Measurements from ENCODE around the gene EFS.
"Not testable (repeated sequence)": the region's sequence is repeated elsewhere in the genome, so short reads cannot be mapped to it uniquely, and the experiment has no call there.

Gene EFS

DNA sequence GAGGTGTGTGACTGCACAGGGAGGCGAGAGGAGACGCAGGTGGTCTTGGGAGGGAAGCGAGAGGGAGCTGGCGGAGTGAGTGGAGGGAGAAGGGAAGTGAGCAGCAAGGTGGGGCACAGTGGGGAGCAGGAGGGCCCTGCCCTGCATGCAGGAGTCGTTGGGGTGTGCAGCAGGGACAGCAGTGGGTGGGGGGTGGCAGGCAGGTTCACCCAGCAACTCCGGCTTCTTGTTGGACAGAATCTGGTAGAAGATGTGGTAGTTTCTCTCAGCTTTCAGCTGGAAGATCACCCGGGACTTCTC, 38.1 kb upstream of the EFS start:
- TF ChIP-seq, protein P1, sequence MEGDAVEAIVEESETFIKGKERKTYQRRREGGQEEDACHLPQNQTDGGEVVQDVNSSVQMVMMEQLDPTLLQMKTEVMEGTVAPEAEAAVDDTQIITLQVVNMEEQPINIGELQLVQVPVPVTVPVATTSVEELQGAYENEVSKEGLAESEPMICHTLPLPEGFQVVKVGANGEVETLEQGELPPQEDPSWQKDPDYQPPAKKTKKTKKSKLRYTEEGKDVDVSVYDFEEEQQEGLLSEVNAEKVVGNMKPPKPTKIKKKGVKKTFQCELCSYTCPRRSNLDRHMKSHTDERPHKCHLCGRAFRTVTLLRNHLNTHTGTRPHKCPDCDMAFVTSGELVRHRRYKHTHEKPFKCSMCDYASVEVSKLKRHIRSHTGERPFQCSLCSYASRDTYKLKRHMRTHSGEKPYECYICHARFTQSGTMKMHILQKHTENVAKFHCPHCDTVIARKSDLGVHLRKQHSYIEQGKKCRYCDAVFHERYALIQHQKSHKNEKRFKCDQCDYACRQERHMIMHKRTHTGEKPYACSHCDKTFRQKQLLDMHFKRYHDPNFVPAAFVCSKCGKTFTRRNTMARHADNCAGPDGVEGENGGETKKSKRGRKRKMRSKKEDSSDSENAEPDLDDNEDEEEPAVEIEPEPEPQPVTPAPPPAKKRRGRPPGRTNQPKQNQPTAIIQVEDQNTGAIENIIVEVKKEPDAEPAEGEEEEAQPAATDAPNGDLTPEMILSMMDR (conservative IDR thresholded peaks at IDR 0.05), result no peak
- no peak for TF ChIP-seq ZFX (IDR thresholded peaks at IDR 0.05)
- H3K27ac ChIP-seq, result no peak overlapping the region

DNA sequence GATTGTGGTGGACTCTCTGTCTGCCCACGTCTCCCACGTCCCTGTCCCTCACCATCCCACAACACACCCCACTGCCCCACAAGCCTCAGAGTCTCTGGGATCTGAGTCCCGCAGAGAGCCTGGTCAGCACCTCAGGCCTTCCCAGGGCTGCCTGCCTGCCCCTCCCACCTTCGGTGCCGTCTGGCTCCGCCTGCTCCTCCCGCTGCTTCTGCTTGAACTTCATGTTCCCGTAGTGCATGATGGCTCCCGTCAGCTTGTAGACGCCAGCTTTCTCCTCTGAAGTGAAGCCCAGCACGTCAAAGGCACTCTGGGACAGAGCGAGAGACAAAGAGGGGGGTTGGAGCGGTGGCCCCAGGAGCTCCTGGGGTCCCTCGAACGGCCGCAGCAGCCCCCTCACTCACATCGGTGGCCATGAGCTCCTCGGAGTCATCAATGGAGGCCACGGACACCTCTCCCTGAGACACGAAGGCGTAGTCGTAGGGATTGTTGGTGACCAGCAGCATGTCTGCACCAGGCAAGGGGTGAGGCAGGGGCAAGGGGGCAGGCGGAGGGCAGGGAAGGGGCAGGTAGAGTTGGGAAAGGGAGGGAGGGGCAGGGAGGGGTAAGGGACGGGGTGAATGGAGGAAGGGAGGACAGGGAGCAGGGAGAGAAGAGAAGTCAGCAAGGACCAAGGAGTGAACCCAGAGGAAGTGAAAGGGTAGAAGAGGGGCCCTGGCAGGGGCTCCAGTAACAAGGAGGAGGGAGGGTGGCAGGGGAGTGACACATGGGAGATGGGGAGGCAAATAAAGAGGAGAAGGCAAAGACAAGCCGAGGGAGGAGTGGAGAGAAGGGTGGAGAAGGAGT, 37.5 kb upstream of the EFS start:
- TF ChIP-seq, protein P1 (conservative IDR thresholded peaks at IDR 0.05), result no peak
- TF ChIP-seq ZFX (IDR thresholded peaks at IDR 0.05), result no peak
- no peak overlapping the region for H3K27ac ChIP-seq

DNA sequence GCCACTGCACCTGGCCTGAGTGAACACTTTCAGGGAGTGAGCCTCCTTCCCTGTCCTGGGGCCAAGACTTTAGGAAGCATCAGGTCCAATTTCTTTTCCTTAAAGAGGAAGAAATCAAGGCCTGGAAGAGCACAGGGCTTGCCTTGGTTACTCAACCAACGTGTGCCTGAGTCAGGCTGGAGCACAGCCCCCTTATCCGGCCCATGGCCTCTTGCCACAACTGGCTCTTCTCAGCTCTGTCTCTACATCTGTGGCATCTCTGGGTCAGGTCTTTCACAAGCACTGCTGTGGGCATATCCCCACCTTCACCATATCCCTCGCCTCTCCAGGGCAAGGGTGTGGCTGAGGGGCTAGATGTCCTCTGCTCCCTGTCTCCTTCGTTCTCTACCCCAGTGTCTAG, 36.3 kb upstream of the EFS start:
- no peak for TF ChIP-seq ZFX (IDR thresholded peaks at IDR 0.05)
- TF ChIP-seq, protein P1 (conservative IDR thresholded peaks at IDR 0.05), result no peak
- no peak overlapping the region for H3K27ac ChIP-seq

DNA sequence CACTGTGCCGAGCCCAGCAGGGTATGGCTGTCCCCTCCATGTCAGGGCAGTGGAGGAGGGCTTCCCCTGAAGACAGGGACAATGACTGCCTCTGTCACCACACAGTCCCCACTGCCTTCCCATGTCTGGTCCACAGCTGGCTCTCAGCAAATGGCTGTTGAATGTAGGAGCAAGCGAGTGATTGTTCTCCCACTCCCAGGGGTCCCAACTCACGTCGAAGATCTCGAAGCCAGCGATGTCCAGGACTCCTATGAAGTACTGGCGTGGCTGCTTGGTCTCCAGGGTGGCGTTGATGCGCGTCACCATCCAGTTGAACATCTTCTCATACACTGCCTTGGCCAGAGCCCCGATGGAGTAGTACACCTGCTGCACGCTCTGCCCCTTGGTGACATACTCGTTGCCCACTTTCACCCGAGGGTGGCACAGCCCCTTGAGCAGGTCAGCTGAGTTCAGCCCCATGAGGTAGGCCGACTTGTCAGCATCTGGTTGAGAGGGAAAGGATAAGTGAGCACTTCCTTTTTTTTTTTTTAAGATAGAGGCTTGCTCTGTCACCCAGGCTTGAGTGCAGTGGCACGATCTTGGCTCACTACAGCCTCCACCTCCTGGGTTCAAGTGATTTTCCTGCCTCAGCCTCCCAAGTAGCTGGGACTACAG, 35.7 kb upstream of the EFS start:
- not testable (repeated sequence) for H3K27ac ChIP-seq

DNA sequence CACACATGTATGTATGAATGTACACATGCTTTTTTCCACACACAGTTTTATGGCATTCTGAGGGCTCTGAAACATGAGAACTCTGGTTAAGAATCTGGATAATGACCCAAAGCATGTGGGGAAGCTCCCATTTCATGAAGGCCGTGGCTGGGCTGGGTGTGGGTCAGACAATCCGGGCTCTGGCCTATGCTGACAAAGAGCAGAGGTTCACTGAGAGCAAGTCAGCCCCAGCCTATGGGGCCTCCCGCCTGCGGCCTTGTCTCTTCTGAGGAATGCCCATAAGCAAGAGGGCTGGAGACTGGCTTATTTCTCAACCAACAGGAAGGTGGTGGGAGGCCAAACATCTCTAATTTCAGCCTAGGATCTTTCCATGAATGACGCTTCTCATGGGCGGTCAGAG, 34.6 kb upstream of the EFS start:
- TF ChIP-seq ZFX (IDR thresholded peaks at IDR 0.05), result no peak
- TF ChIP-seq, protein P1 (conservative IDR thresholded peaks at IDR 0.05), result no peak

DNA sequence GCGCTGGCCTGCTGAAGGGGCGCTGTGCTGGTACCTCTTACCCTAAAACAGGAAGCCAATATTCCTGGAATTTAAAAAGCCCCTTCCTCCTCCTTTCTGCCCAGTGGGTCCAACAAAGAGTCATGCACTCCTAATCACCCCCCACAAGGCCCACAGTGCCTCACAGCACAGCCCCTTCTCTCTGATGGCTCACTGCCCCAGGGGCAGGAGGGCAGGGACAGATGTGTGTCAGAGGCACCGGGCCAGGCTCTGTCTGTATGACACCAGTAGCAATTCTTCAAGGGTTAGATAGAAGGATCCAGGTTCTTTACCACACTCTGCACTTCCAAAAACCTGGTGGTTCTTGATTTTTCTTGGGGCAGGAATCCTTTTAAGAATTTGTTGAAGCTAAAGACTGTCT, 34.2 kb upstream of the EFS start:
- no peak for TF ChIP-seq ZFX (IDR thresholded peaks at IDR 0.05)
- TF ChIP-seq, protein P1 (conservative IDR thresholded peaks at IDR 0.05), result no peak
- H3K27ac ChIP-seq, result no peak overlapping the region

More for the DNA sequence above, 34.6 kb upstream of the EFS start:
- no peak overlapping the region for H3K27ac ChIP-seq

DNA sequence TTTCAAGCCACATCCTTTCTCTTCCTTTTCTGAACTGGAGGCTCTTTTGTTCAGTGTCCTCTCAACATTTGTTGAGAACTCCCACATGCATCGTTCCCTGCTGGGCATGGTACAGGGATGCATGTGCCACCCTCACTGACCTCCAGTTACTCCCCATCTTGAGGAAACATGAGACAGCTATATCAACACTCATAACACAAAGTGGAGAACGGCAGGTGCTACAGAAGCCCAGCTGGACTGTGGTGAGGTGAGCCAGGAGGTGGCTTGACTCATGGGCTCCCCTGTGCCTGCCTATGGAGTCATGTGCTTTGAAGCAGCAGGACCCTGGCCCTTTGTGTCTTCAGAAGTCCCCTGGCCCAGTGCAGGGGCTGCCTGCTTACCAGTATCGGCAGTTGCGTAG, 33.4 kb upstream of the EFS start:
- H3K27ac ChIP-seq, result no peak overlapping the region
- no peak for TF ChIP-seq ZFX (IDR thresholded peaks at IDR 0.05)
- TF ChIP-seq, protein P1 (conservative IDR thresholded peaks at IDR 0.05), result no peak

All from C4-2B (cell line).